ENCODE measurements around the gene IQSEC1. TPM values are rescaled to one million over a fixed set of nuclear protein-coding genes. Genes with fewer than 3 reads are reported as not detected.

The IQSEC1 gene
- total and polyA plus RNA-seq, 2 experiments from 2014 or later = 8.0 to 51.9 TPM

DNA sequence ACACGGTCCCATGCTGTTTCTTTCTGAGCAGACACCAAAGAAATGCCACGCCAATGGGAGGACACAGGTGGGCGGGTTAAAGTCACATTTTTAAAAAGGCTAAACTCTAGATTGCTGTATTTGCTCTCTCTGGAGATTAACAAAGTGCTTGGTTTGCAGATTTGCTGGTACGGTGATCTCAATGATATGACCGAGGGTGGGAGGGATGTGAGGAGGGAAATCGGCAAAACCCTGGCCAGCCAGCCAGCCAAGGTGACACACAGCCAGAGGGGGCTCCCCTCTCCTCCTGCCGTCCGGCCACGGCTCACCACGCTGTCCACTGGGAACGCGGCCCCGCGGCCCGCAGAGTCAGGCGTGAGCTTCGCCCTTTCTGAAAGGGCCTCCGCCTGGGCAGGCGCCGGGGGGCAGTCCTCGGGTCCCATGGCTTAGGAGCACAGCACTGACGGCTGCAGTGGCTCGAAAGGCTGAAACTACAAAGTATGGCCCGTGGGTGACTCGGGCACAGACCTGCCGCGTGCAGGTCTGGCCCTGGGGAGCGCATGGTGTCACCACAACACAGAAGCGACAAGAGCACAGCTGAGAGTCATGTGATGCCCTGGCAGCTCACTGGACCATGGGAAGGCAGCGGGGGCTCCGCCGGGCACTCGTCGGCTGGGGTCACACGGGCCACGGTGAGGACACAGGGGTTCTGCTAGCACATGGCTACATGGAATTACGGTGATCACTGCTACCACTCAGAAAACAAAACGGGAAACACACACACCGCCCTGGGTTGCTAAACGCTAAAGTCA is 174.1 kb downstream of the IQSEC1 start:
- H3K4me3 ChIP-seq = no peak overlapping the region
- peaks cover 12% of the 10 kb centered on the region for H3K27me3 Mint-ChIP-seq (ENCODE audit: insufficient read depth, low read depth, poor library complexity)
- no peak overlapping the region for H3K4me2 ChIP-seq
- no peaks in the 10 kb centered on the region for H3K79me2 ChIP-seq (replicated peaks; ENCODE audit: insufficient read depth)
- no peaks in the 10 kb centered on the region for H3K4me1 ChIP-seq (ENCODE audit: insufficient read depth)
- H3K9me2 ChIP-seq (ENCODE audit: insufficient read depth) = no peaks in the 10 kb centered on the region
- no peak overlapping the region for H3K27ac Mint-ChIP-seq
- no peak overlapping the region for H2AFZ ChIP-seq
- peaks cover 14% of the 10 kb centered on the region for H3K4me1 Mint-ChIP-seq
- ATAC-seq (no peak), DNase-seq (ENCODE audit: low spot score) (no peak)
- no peaks in the 10 kb centered on the region for H3K27me3 ChIP-seq (ENCODE audit: insufficient read depth)
- no peak overlapping the region for H3K27ac ChIP-seq (ENCODE audit: low read depth)
- TF ChIP-seq, protein P1, sequence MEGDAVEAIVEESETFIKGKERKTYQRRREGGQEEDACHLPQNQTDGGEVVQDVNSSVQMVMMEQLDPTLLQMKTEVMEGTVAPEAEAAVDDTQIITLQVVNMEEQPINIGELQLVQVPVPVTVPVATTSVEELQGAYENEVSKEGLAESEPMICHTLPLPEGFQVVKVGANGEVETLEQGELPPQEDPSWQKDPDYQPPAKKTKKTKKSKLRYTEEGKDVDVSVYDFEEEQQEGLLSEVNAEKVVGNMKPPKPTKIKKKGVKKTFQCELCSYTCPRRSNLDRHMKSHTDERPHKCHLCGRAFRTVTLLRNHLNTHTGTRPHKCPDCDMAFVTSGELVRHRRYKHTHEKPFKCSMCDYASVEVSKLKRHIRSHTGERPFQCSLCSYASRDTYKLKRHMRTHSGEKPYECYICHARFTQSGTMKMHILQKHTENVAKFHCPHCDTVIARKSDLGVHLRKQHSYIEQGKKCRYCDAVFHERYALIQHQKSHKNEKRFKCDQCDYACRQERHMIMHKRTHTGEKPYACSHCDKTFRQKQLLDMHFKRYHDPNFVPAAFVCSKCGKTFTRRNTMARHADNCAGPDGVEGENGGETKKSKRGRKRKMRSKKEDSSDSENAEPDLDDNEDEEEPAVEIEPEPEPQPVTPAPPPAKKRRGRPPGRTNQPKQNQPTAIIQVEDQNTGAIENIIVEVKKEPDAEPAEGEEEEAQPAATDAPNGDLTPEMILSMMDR (conservative IDR thresholded peaks at IDR 0.05; ENCODE audit: low read depth in 2 of 2) = no peak
- TF ChIP-seq ETS1 (IDR thresholded peaks at IDR 0.05) = no peak
- H3F3A ChIP-seq (replicated peaks; ENCODE audit: low read depth) = no peaks in the 10 kb centered on the region
- H3K4me3 Mint-ChIP-seq = no peak overlapping the region
- H4K20me1 ChIP-seq (replicated peaks; ENCODE audit: insufficient read depth) = no peaks in the 10 kb centered on the region
- H3K36me3 ChIP-seq (ENCODE audit: insufficient read depth) = no peaks in the 10 kb centered on the region; the same call in 1 of the 2 replicates
- H3K9me3 Mint-ChIP-seq = no peaks in the 10 kb centered on the region
- peaks cover 11% of the 10 kb centered on the region for H3K36me3 Mint-ChIP-seq (ENCODE audit: low read depth)

GRCh38 chr3:12898290-12898964 is 174.8 kb downstream of the IQSEC1 start:
- no peak overlapping the region for H2AFZ ChIP-seq
- no peak overlapping the region for H3K27ac Mint-ChIP-seq
- H3K9me3 Mint-ChIP-seq = no peaks in the 10 kb centered on the region
- H3F3A ChIP-seq (replicated peaks; ENCODE audit: low read depth) = no peaks in the 10 kb centered on the region
- no peaks in the 10 kb centered on the region for H3K79me2 ChIP-seq (replicated peaks; ENCODE audit: insufficient read depth)
- TF ChIP-seq ZNF114 (CRISPR knock-in tag; IDR thresholded peaks at IDR 0.05) (no peak), ZNF331 (CRISPR knock-in tag; IDR thresholded peaks at IDR 0.05; ENCODE audit: low read depth) (no peak), POLR2AphosphoS5 (IDR thresholded peaks at IDR 0.05; ENCODE audit: low read depth) (no peak), CREB1 (CRISPR knock-in tag; IDR thresholded peaks at IDR 0.05; ENCODE audit: low read depth) (no peak), NANOG (IDR thresholded peaks at IDR 0.05; ENCODE audit: borderline replicate concordance) (no peak), EZH2 (IDR thresholded peaks at IDR 0.05; ENCODE audit: low read depth, unreplicated experiment) (no peak)
- TF ChIP-seq, protein P2, sequence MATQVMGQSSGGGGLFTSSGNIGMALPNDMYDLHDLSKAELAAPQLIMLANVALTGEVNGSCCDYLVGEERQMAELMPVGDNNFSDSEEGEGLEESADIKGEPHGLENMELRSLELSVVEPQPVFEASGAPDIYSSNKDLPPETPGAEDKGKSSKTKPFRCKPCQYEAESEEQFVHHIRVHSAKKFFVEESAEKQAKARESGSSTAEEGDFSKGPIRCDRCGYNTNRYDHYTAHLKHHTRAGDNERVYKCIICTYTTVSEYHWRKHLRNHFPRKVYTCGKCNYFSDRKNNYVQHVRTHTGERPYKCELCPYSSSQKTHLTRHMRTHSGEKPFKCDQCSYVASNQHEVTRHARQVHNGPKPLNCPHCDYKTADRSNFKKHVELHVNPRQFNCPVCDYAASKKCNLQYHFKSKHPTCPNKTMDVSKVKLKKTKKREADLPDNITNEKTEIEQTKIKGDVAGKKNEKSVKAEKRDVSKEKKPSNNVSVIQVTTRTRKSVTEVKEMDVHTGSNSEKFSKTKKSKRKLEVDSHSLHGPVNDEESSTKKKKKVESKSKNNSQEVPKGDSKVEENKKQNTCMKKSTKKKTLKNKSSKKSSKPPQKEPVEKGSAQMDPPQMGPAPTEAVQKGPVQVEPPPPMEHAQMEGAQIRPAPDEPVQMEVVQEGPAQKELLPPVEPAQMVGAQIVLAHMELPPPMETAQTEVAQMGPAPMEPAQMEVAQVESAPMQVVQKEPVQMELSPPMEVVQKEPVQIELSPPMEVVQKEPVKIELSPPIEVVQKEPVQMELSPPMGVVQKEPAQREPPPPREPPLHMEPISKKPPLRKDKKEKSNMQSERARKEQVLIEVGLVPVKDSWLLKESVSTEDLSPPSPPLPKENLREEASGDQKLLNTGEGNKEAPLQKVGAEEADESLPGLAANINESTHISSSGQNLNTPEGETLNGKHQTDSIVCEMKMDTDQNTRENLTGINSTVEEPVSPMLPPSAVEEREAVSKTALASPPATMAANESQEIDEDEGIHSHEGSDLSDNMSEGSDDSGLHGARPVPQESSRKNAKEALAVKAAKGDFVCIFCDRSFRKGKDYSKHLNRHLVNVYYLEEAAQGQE (IDR thresholded peaks at IDR 0.05; ENCODE audit: unreplicated experiment) = no peak
- TF ChIP-seq, protein P1 (conservative IDR thresholded peaks at IDR 0.05; ENCODE audit: low read depth in 2 of 2) = no peak
- no peaks in the 10 kb centered on the region; the same call in 1 of the 2 replicates for H3K36me3 ChIP-seq (ENCODE audit: insufficient read depth)
- H3K4me3 ChIP-seq = no peak overlapping the region
- no peaks in the 10 kb centered on the region for H3K4me1 ChIP-seq (ENCODE audit: insufficient read depth)
- DNase-seq (ENCODE audit: low spot score) (no peak), ATAC-seq (no peak)
- H3K27me3 ChIP-seq (ENCODE audit: insufficient read depth) = no peaks in the 10 kb centered on the region
- H3K27ac ChIP-seq (ENCODE audit: low read depth) = no peak overlapping the region
- H3K4me1 Mint-ChIP-seq = peaks cover 14% of the 10 kb centered on the region
- no peak overlapping the region for H3K4me2 ChIP-seq
- H3K4me3 Mint-ChIP-seq = no peak overlapping the region
- H3K36me3 Mint-ChIP-seq (ENCODE audit: low read depth) = peaks cover 11% of the 10 kb centered on the region
- no peaks in the 10 kb centered on the region for H3K9me2 ChIP-seq (ENCODE audit: insufficient read depth)
- H3K27me3 Mint-ChIP-seq (ENCODE audit: insufficient read depth, low read depth, poor library complexity) = peaks cover 16% of the 10 kb centered on the region
- H4K20me1 ChIP-seq (replicated peaks; ENCODE audit: insufficient read depth) = no peaks in the 10 kb centered on the region
